Pancreas (tissue), 10 donors: Measurements from ENCODE around the gene KCNQ5. TPM values are rescaled to one million over a fixed set of nuclear protein-coding genes. Genes with fewer than 3 reads are reported as not detected.

Source experiments
- ATAC-seq, 4 donors: fragments of 200-7000 bp; cut with Tn5 transposase; one replicate each; pipeline versions ENCODE4 v1.8.0 to v1.9.1; 2020; ENCODE audit warnings: mild to moderate bottlenecking in 4 of 4, moderate library complexity in 4 of 4
- DNase-seq, 6 donors: peaks; one replicate each; pipeline ENCODE4 v3.0.0-alpha.2; 2020
- FAIRE-seq: peaks from 2 replicates; lab custom pipeline; 2012; peaks lifted over from hg19 to GRCh38; lab: Jason Lieb, UNC
- H3K27ac ChIP-seq, 4 donors: fragments of 200-600 bp; sonication (generic); 1 replicate in 3 of 4; 2 replicates in 1 of 4; pipeline versions ENCODE4 v1.5.0 to v1.8.0; 2020
- H3K27me3 ChIP-seq, 4 donors: fragments of 200-600 bp; one replicate each; pipeline ENCODE4 v1.8.0; 2021
- H3K36me3 ChIP-seq, 3 donors: fragments of 200-600 bp; sonication (generic) in 1 of 3; one replicate each; pipeline versions ENCODE4 v1.5.0 to v1.8.0; 2020 to 2021
- H3K4me1 ChIP-seq, 3 donors: fragments of 200-600 bp; one replicate each; pipeline ENCODE4 v1.8.0; 2021
- H3K4me3 ChIP-seq, 4 donors: fragments of 200-600 bp; sonication (generic) in 2 of 4; one replicate each; pipeline versions ENCODE4 v1.5.0 to v1.8.0; 2020 to 2021
- H3K9me3 ChIP-seq, 4 donors: fragments of 200-600 bp; one replicate each; pipeline ENCODE4 v1.8.0; 2021
- CTCF ChIP-seq, 4 donors: fragments of 200-600 bp; sonication (generic) in 3 of 4; IDR thresholded peaks; one replicate each; pipeline versions ENCODE4 v1.5.0 to v1.8.0; 2021; ENCODE audit warnings: antibody characterized with exemption in 4 of 4
- WGBS, 2 donors: extraction: QIAGEN DNeasy Blood & Tissue Kit; methylation state at CpG; one replicate each; pipeline ENCODE4 v1.1.7; 2013; 5-methylcytosine and 5-hydroxymethylcytosine counted together
- intact Hi-C, 3 donors: fragments of 100-400 bp; cut with DNase I; formaldehyde crosslinking; loops; one replicate each; pipeline versions ENCODE4 v1.11.1 to v1.14.2; 2022
- polyA plus RNA-seq, 2 donors: library from polyadenylated mRNA; stranded (reverse); fragments of 200-250 nt; gene quantifications; one replicate each; pipeline ENCODE4 v1.2.3, GENCODE V29; 2013
- total RNA-seq, 6 donors: library from RNA; stranded (reverse); fragmentation: NEBNext Ultra II Directional in 4 of 6; extraction: Animal tissue kit (Norgen Biotek cat#: 25700) in 4 of 6; gene quantifications; one replicate each; pipeline versions ENCODE4 v1.2.1 to v1.2.4, GENCODE V29; 2021 to 2023
- donor health status: healthy with polysubstance abuse.
- donor health status: DM: no; HTN: no; CAD: no; lungs with moderate emphysema.
- donor health status: DM: no; HTN: no; CAD: no.
- donor health status: control.
- donor health status: control.
- donor health status: Bipolar disorder and iron deficiency.
- donor health status: DM: yes; HTN: yes; CAD: no.
- donor health status: DM: no; HTN: no; CAD: no.
- donor health status: DM: no; HTN: no; CAD: no.
- donor health status: DM: yes; HTN: yes; CAD: no.

The KCNQ5 gene
- total and polyA plus RNA-seq, 8 donors, result 0.03 to 1.1 (median 0.13) TPM

DNA sequence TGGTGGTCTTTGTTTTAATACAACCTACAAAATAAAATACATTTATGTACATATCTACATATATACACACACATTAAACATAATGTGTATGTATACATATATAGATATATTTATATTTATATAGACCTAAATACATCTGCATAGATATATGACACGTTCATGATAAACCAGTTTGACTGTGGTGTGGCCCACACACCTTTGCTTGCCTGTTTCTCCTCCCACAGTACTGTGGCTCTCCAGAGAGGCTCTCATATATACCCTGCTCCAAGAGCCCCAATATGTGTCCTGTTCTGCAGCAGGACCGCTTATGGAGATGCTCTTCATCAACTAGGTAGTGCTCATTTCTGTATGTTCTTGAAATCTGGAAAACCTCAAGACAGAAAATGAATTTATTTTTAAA is 207.0 kb downstream of the KCNQ5 start:
- ATAC-seq (no peak), FAIRE-seq (no peak), DNase-seq (no peak)
- Histone ChIP-seq H3K4me1 (no peaks in the 10 kb centered on the region), H3K4me3 (no peak overlapping the region), H3K36me3 (no peaks in the 10 kb centered on the region), H3K9me3 (no peaks in the 10 kb centered on the region), H3K27ac (no peak overlapping the region), H3K27me3 (no peaks in the 10 kb centered on the region)
- 76 to 77% methylated on average over 2 of the region's 2 CpGs for WGBS, 2 donors
- TF ChIP-seq CTCF (IDR thresholded peaks at IDR 0.05), result no peak
- intact Hi-C loops, result no loop called here

GRCh38 chr6:72832271-72832670 is 210.4 kb downstream of the KCNQ5 start:
- Histone ChIP-seq H3K9me3 (no peaks in the 10 kb centered on the region), H3K27me3 (no peaks in the 10 kb centered on the region), H3K4me1 (no peaks in the 10 kb centered on the region), H3K27ac (no peak overlapping the region), H3K36me3 (no peaks in the 10 kb centered on the region), H3K4me3 (no peak overlapping the region)
- DNase-seq (no peak), FAIRE-seq (no peak), ATAC-seq (no peak)
- TF ChIP-seq CTCF (IDR thresholded peaks at IDR 0.05), result no peak
- 34 to 51% methylated on average over 3 of the region's 3 CpGs for WGBS, 2 donors
- intact Hi-C loops, result no loop called here

DNA sequence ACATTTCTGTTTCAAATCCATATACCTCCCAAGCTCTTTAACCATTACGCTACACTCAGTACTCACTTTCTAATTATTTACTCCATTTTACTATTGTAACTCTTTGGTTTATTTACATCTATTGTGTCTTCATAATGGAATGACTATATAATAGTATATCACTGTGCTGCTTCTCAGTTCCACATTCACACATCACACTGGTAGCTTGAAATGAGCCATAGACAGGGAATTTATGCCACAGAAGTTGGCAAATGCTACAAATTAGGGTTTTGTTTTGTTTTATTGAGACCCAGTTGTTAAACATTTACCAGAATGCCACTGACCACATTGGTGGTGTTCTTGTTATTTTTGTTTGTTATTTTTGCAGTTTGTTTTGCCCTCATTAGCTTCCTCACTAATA is 213.9 kb downstream of the KCNQ5 start:
- WGBS, 2 donors, result 79 to 94% methylated on average over 1 of the region's 1 CpG
- TF ChIP-seq CTCF (IDR thresholded peaks at IDR 0.05), result no peak
- no peak overlapping the region for H3K27ac ChIP-seq
- H3K4me3 ChIP-seq, result no peak overlapping the region
- ATAC-seq (no peak), DNase-seq (no peak), FAIRE-seq (no peak)
- H3K9me3 ChIP-seq, result no peaks in the 10 kb centered on the region
- intact Hi-C loops, result no loop called here
- no peaks in the 10 kb centered on the region for H3K4me1 ChIP-seq
- H3K27me3 ChIP-seq, result no peaks in the 10 kb centered on the region
- H3K36me3 ChIP-seq, result no peaks in the 10 kb centered on the region

- Histone ChIP-seq H3K36me3 (no peaks in the 10 kb centered on the region), H3K27ac (no peak overlapping the region), H3K4me3 (no peak overlapping the region), H3K27me3 (no peaks in the 10 kb centered on the region), H3K4me1 (no peaks in the 10 kb centered on the region), H3K9me3 (no peaks in the 10 kb centered on the region)
- no peak for TF ChIP-seq CTCF (IDR thresholded peaks at IDR 0.05)
- intact Hi-C loops, result no loop called here
- DNase-seq, result no peak
- WGBS, 2 donors, result 82 to 85% methylated on average over 1 of the region's 1 CpG
- no peak for FAIRE-seq
- ATAC-seq, result no peak
Observed at GRCh38 chr6:72836971-72837370, 215.1 kb downstream of the KCNQ5 start.

- H3K36me3 ChIP-seq, result no peaks in the 10 kb centered on the region
- no peak for FAIRE-seq
- TF ChIP-seq CTCF (IDR thresholded peaks at IDR 0.05), result no peak
- no peaks in the 10 kb centered on the region for H3K4me1 ChIP-seq
- no peak overlapping the region for H3K4me3 ChIP-seq
- no peak for DNase-seq
- intact Hi-C loops, result no loop called here
- ATAC-seq, result no peak
- H3K27ac ChIP-seq, result no peak overlapping the region
- WGBS, 2 donors, result 66 to 72% methylated on average over 2 of the region's 2 CpGs
- H3K9me3 ChIP-seq, result no peaks in the 10 kb centered on the region
- H3K27me3 ChIP-seq, result no peaks in the 10 kb centered on the region
Observed at GRCh38 chr6:72841195-72841594, 219.3 kb downstream of the KCNQ5 start.
